Astrocyte of the spinal cord (primary cell): ENCODE results near the gene MTG2.

Source experiments
- DNase-seq: peaks from one replicate; pipeline ENCODE4 v3.0.0; 2011; ENCODE audit warnings: low read depth, low spot score
- H3K4me3 ChIP-seq: 2 replicates; pipeline ENCODE4 v1.5.1; 2011; ENCODE audit warnings: low read depth, mild to moderate bottlenecking, low read length, moderate library complexity
- in situ Hi-C: cut with HindIII; loops from 2 replicates; pipeline ENCODE4 v1.10.0; 2017; ENCODE audit warnings: low sequenced_read_pairs
- TF ChIP-seq, protein P1 (sequence below): IDR thresholded peaks from 2 replicates; pipeline ENCODE4 v1.5.1; 2012; ENCODE audit warnings: low read depth, mild to moderate bottlenecking, low read length, inconsistent platforms

Gene MTG2

DNA sequence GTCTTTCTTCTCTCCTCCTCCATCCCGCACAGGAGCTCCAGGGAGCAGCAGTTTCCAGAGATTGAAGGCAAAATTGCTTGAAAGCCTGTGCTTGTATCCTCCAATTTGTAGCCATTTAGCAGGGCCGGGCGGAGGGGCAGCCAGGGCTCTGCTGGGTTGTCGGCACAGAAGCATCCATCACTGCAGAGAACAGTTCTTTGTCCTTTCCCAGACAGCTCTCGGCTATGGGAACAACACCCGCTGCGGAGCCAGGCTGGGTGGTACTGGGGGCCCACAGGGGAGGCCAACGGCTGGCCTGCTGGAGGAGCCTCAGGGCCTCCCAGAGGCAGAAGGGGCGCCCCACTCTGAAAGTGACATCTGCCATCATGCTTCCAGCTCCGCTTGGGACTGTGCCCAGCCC lies 29.5 kb downstream of the MTG2 start:
- DNase-seq = no peak
- H3K4me3 ChIP-seq = no peak overlapping the region
- TF ChIP-seq, protein P1, sequence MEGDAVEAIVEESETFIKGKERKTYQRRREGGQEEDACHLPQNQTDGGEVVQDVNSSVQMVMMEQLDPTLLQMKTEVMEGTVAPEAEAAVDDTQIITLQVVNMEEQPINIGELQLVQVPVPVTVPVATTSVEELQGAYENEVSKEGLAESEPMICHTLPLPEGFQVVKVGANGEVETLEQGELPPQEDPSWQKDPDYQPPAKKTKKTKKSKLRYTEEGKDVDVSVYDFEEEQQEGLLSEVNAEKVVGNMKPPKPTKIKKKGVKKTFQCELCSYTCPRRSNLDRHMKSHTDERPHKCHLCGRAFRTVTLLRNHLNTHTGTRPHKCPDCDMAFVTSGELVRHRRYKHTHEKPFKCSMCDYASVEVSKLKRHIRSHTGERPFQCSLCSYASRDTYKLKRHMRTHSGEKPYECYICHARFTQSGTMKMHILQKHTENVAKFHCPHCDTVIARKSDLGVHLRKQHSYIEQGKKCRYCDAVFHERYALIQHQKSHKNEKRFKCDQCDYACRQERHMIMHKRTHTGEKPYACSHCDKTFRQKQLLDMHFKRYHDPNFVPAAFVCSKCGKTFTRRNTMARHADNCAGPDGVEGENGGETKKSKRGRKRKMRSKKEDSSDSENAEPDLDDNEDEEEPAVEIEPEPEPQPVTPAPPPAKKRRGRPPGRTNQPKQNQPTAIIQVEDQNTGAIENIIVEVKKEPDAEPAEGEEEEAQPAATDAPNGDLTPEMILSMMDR = no peak
- in situ Hi-C loops = no loop called here

DNA sequence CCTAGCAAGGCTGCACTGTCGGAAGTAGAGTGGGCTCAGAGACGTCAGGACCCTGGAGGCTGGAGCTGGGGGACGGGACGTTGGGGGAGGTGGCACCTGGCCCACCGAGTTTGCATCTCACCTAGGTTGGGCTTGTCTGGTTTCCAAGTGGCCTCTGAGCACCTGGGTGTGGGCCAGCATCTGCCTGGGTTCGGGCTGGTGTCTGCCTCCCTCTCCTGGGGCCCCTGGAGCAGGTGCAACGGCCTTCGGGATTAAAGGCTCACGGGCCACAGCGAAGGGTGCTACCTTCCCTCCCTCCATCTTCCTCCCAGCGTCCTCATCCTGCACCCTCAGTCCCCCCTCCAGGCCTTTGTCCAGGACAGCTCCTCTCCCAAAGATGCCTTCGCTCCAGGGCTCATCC lies 31.2 kb downstream of the MTG2 start:
- DNase-seq = no peak
- H3K4me3 ChIP-seq = no peak overlapping the region
- in situ Hi-C loops = no loop called here
- TF ChIP-seq, protein P1 = no peak

DNA sequence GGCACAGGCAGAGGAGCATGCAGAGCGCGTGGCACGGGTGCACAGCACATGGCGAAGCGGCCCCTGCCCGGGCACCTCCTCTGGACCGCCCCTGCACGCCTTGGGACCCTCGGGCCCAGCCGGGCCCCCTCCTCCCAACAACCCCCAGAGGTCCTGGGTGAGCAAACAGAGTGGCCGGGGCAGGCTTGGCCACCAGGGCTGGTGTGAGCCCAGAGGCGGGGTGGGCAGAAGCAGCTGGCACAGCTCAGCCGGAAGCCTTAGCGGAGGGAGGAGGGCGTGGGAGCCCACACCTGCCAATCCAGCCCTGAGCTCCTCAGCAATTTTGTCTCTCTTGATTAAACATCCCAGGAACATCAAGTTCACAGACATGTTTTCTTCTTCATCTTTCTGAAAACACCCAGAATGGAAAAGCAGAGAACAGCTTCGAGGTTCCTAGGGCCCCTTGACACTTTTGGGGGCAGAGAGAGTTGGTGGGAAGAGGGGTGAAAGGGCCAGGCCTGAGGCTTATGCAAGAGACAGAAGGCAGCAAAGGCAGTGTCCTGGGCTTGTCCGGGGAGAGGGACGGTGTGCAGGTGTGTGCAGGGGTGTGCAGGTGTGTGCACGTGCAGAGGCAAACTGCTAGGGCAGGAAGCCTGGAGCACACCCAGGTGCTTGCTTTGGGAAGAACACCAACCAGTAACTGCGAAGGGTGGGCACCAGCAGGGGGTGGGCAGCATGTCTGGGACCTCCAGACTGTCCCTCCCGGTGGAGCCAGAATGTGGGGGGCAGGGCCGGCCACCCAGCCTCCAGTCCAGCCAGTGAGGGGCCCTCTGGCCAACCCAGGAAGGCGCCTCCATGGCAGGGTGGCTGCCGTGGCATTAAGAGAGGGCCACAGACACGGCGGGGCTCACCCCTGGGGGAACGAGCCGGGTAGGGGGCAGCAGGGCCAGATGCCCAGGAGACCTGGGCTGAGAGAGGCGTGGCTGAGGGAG lies 32.5 kb downstream of the MTG2 start:
- in situ Hi-C loops = no loop called here
- no peak overlapping the region for H3K4me3 ChIP-seq

DNA sequence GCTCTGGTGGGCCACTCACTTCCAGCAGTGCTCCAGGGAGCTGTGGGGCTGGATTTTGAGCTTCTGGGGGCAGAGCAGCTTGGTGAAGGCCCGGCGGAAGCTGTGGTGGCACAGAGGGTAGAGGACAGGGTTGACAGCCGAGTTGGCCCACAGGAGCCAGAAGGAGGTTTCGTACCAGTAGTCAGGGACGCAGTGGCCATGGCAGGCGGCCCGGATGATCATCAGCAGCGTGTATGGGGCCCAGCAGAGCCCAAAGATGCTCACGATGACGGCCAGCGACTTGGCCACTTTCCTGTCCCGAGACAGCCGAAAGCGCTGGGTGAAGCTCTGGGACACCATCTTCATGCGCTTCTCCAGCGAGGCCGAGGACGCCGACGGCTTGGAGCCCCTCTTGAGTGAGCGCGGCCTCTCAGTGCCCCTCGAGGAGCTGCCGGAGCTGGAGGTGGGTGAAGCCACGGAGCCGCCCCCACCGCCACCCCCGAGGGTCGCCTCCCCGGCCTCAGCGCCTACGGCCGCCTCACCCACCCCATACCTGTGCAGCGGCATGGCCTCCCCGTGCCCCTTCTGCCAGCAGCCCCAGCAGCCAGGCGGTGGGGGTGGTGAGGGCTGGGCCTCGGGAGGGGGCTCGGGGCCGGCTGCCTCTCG lies 33.3 kb downstream of the MTG2 start:
- no peak for DNase-seq
- H3K4me3 ChIP-seq = no peak overlapping the region
- in situ Hi-C loops = no loop called here

More for the DNA sequence above, 32.5 kb downstream of the MTG2 start:
- no peak for DNase-seq
- TF ChIP-seq, protein P1 = no peak

DNA sequence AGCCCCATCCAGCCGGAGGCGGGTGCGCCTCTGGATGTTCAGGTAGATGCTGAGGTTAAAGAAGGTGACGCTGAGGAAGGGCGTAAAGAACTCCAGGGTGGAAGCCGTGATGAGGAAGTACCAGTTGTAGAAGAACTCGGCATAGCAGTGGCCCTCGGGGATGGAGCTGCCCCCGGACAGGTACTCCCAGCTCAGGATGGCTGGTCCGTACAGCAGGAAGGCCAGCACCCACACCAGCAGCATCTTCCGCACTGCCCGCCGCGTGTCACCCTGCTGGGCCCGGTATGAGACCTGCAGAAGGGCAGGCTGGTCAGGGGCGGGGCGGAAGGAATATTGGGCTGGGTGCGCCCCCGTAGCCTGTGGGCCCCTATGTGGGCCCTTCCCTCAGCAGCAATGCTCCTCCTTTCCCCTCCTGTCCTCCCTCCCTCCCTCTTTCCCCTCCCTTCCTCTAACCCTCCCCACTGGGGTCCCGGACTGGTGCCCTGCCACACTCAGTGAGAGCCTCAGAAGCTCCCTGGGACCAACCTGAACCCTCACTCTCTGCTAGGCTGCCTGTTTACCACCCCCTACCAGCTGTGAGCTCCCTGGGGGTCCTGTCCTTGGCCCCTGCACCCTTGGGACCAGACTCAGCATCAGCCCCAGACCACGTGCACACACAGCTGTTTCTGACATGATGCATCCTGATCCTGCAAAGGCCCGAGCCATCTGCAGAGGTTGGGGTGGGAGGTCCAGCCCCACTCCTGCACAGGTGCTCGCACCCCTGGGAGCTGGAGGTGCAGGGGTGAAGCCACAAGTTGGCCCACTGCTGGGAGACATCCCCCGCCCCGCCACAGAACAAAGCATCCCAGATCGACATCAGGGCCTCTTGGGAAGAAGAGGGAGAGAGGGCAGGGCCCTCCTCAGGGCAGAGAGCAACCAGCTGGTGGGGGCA lies 34.1 kb downstream of the MTG2 start:
- no peak for DNase-seq
- TF ChIP-seq, protein P1 = no peak
- in situ Hi-C loops = no loop called here
- H3K4me3 ChIP-seq = no peak overlapping the region

More for the DNA sequence above, 33.3 kb downstream of the MTG2 start:
- TF ChIP-seq, protein P1 = no peak
